Lung (tissue), 12 donors: ENCODE results near the gene SEMA4D. TPM values are rescaled to one million over a fixed set of nuclear protein-coding genes. Genes with fewer than 3 reads are reported as not detected.
A peak's percentile ranks its signal among the peaks of the same experiment; 100 is the strongest.

Experiments used
- ATAC-seq: fragments of 200-7000 bp; cut with Tn5 transposase; one replicate; pipeline ENCODE4 v1.9.1; 2020; ENCODE audit warnings: moderate number of reproducible peaks; ENCODE audit not compliant: insufficient read depth, low FRiP score
- DNase-seq, 3 donors: peaks; one replicate each; pipeline ENCODE4 v3.0.0-alpha.2; 2013 to 2017
- H3K27ac ChIP-seq, 2 donors: one replicate each; pipeline ENCODE4 v1.5.1; 2013; ENCODE audit warnings: mild to moderate bottlenecking in 2 of 2, moderate library complexity in 2 of 2, control low read depth in 1 of 2, inconsistent platforms in 1 of 2, low read depth in 1 of 2, low read length in 1 of 2
- H3K27me3 ChIP-seq, 3 donors: one replicate each; pipeline ENCODE4 v1.5.1; 2013; ENCODE audit warnings: low read length in 2 of 3; ENCODE audit not compliant: control insufficient read depth in 3 of 3, insufficient read depth in 3 of 3
- H3K36me3 ChIP-seq, 4 donors: one replicate each; pipeline ENCODE4 v1.5.1; 2013; ENCODE audit warnings: low read length in 4 of 4, mild to moderate bottlenecking in 1 of 4, moderate library complexity in 1 of 4; ENCODE audit not compliant: control insufficient read depth in 4 of 4, insufficient read depth in 4 of 4
- H3K4me1 ChIP-seq, 5 donors: one replicate each; pipeline ENCODE4 v1.5.1; 2013; ENCODE audit warnings: low read length in 5 of 5, mild to moderate bottlenecking in 2 of 5, moderate library complexity in 1 of 5; ENCODE audit not compliant: control insufficient read depth in 5 of 5, insufficient read depth in 5 of 5
- H3K4me3 ChIP-seq: one replicate; pipeline ENCODE4 v1.5.1; 2013; ENCODE audit warnings: mild to moderate bottlenecking, control low read depth, moderate library complexity
- H3K9ac ChIP-seq, 2 donors: one replicate each; pipeline ENCODE4 v1.5.1; 2013; ENCODE audit warnings: low read length in 2 of 2, control low read depth in 1 of 2; ENCODE audit not compliant: insufficient read depth in 1 of 2
- H3K9me3 ChIP-seq, 4 donors: one replicate each; pipeline ENCODE4 v1.5.1; 2013; ENCODE audit warnings: low read length in 3 of 4, mild to moderate bottlenecking in 1 of 4, moderate library complexity in 1 of 4; ENCODE audit not compliant: control insufficient read depth in 4 of 4, insufficient read depth in 3 of 4
- CTCF ChIP-seq: IDR thresholded peaks from 2 replicates; pipeline ENCODE4 v1.5.1; 2012; ENCODE audit warnings: mild to moderate bottlenecking; ENCODE audit errors: control extremely low read depth, extremely low read depth
- WGBS, 2 donors: extraction: QIAGEN DNeasy Blood & Tissue Kit; methylation state at CpG; one replicate each; pipeline ENCODE4 v1.1.7; 2013; 5-methylcytosine and 5-hydroxymethylcytosine counted together
- polyA plus RNA-seq, 2 donors: library from polyadenylated mRNA; stranded (reverse); fragments of 200-250 nt; gene quantifications; one replicate each; pipeline ENCODE4 v1.2.1, GENCODE V29; 2013
- total RNA-seq, 2 donors: library from RNA; depleted of rRNA in 1 of 2; stranded (reverse); fragments of >200 nt in 1 of 2; gene quantifications; one replicate each; pipeline ENCODE4 v1.2.1, GENCODE V29; 2014 to 2021
- donor health status: control.
- donor health status: control.
- donor health status: Bipolar disorder and iron deficiency.
- donor health status: healthy.
- donor health status: DM: yes; HTN: yes; CAD: no.

Gene SEMA4D
- total and polyA plus RNA-seq, 4 donors = 6.7 to 61.5 (median 29.0) TPM

GRCh38 chr9:89375191-89375760 is 122.6 kb downstream of the SEMA4D start:
- WGBS, 2 donors = 46 to 49% methylated on average over 8 of the region's 8 CpGs
- peaks cover 0 to 13% (median 0%) of the 10 kb centered on the region in 5 donors for H3K4me1 ChIP-seq
- peaks cover 0 to 7% (median 4%) of the 10 kb centered on the region in 4 donors for H3K36me3 ChIP-seq
- no peaks in the 10 kb centered on the region for H3K27me3 ChIP-seq
- TF ChIP-seq CTCF = no peak
- no peak overlapping the region for H3K4me3 ChIP-seq
- no peaks in the 10 kb centered on the region for H3K9me3 ChIP-seq
- ATAC-seq (no peak), DNase-seq (peak in 1 of 3 donors; percentile 39)
- no peak overlapping the region for H3K27ac ChIP-seq
- H3K9ac ChIP-seq = no peak overlapping the region

GRCh38 chr9:89374176-89374575 is 123.7 kb downstream of the SEMA4D start:
- Histone ChIP-seq H3K4me1 (peaks cover 0 to 13% (median 0%) of the 10 kb centered on the region in 5 donors), H3K4me3 (no peak overlapping the region), H3K9me3 (no peaks in the 10 kb centered on the region), H3K27ac (no peak overlapping the region), H3K27me3 (no peaks in the 10 kb centered on the region), H3K9ac (no peak overlapping the region), H3K36me3 (peaks cover 0 to 7% (median 4%) of the 10 kb centered on the region in 4 donors)
- ATAC-seq = no peak
- 62 to 78% methylated on average over 4 of the region's 4 CpGs for WGBS, 2 donors
- no peak for DNase-seq
- TF ChIP-seq CTCF = no peak

- H3K27ac ChIP-seq = no peak overlapping the region
- DNase-seq (no peak), ATAC-seq (no peak)
- H3K4me3 ChIP-seq = no peak overlapping the region
- no peak overlapping the region for H3K9ac ChIP-seq
- H3K9me3 ChIP-seq = no peaks in the 10 kb centered on the region
- H3K4me1 ChIP-seq = peaks cover 0 to 13% (median 0%) of the 10 kb centered on the region in 5 donors
- 90 to 94% methylated on average over 8 of the region's 8 CpGs for WGBS, 2 donors
- H3K27me3 ChIP-seq = no peaks in the 10 kb centered on the region
- TF ChIP-seq CTCF = no peak
- peaks cover 0 to 7% (median 0%) of the 10 kb centered on the region in 4 donors for H3K36me3 ChIP-seq
These were observed 124.9 kb downstream of the SEMA4D start for GRCh38 chr9:89372979-89373378.
